ENCODE data around the gene RBP2. TPM values are rescaled to one million over a fixed set of nuclear protein-coding genes. Genes with fewer than 3 reads are reported as not detected.

RBP2 gene
- total and polyA plus RNA-seq, 2 of the 8 experiments (the other 6 are each of a cell fraction or from before 2014, with no cell fraction given): not detected

DNA sequence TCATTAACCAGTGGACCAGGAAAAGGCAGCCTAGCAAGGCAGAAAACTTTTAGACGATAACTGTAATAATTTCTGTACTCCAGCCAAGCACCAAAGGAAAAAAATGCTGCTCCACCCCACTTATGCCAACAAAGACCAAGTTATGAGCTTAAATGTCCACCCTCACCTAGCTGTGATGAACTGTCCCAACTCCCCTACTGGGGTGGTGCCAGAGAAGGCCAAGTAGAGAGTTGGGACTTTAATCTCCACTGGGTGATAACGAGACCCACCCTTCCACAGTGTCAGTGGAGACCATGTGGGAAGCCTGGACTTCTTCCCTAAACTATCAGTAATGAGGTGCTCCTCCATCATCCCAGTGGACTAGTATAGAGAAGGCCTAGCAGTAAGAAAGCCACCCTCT, 53.1 kb downstream of the RBP2 start:
- Histone ChIP-seq H3K27me3 (replicated peaks in 1 of 4; ENCODE audit: control insufficient read depth in 3 of 4, extremely low read depth in 1 of 4, insufficient read depth in 3 of 4, low read length in 3 of 4) (no peaks in the 10 kb centered on the region), H2BK5ac (ENCODE audit: low read depth, low read length) (no peak overlapping the region), H2AFZ (ENCODE audit: low read length) (no peak overlapping the region), H3K9ac (replicated peaks in 1 of 4; ENCODE audit: extremely low read depth in 1 of 4, low read depth in 3 of 4, low read length in 3 of 4) (no peak overlapping the region), H3K79me2 (ENCODE audit: control insufficient read depth in 1 of 2, insufficient read depth in 2 of 2, low read length in 2 of 2) (no peaks in the 10 kb centered on the region), H4K20me1 (replicated peaks in 1 of 2; ENCODE audit: control insufficient read depth in 1 of 2, insufficient read depth in 2 of 2, low read length in 2 of 2) (peaks cover 0 to 2% of the 10 kb centered on the region in 2 experiments), H4K5ac (ENCODE audit: insufficient read length, low read depth, low read length) (no peak overlapping the region), H3K4me3 (ENCODE audit: extremely low read depth in 1 of 4, insufficient read depth in 2 of 4, low read depth in 3 of 4, low read length in 4 of 4) (no peak overlapping the region), H2BK12ac (ENCODE audit: low read depth, low read length) (no peak overlapping the region), H3K56ac (replicated peaks; ENCODE audit: insufficient read length, low read depth, low read length) (no peak overlapping the region), H3K23me2 (ENCODE audit: low read depth, low read length) (no peaks in the 10 kb centered on the region), H3K36me3 (ENCODE audit: control insufficient read depth in 2 of 4, insufficient read depth in 4 of 4, low read length in 3 of 4) (no peaks in the 10 kb centered on the region; a peak in 1 of 8 replicates), H4K8ac (ENCODE audit: extremely low read depth, insufficient read depth, low read length) (no peak overlapping the region), H2BK15ac (ENCODE audit: low read length) (no peak overlapping the region), H3K4me1 (replicated peaks in 1 of 4; ENCODE audit: control insufficient read depth in 3 of 4, insufficient read depth in 4 of 4, low read length in 3 of 4) (no peaks in the 10 kb centered on the region), H3K18ac (ENCODE audit: extremely low read depth, low read length) (no peak overlapping the region), H3K14ac (ENCODE audit: insufficient read length) (no peak overlapping the region), H3K4ac (replicated peaks; ENCODE audit: insufficient read length, low read depth, low read length) (no peak overlapping the region), H2AK5ac (ENCODE audit: low read depth, low read length) (no peak overlapping the region), H3K23ac (ENCODE audit: insufficient read length) (no peak overlapping the region), H3K27ac (ENCODE audit: low read depth, low read length) (no peak overlapping the region), H2BK20ac (ENCODE audit: low read length) (no peak overlapping the region), H3K79me1 (ENCODE audit: low read depth, low read length) (no peaks in the 10 kb centered on the region), H3K4me2 (ENCODE audit: insufficient read depth in 1 of 2, low read depth in 2 of 2, low read length in 2 of 2) (no peak overlapping the region), H4K91ac (replicated peaks; ENCODE audit: insufficient read length, low read length) (no peak overlapping the region), H2BK120ac (replicated peaks; ENCODE audit: low read depth, low read length) (no peak overlapping the region), H3K9me3 (ENCODE audit: insufficient read depth in 2 of 2, low read depth in 1 of 2, low read length in 1 of 2) (no peaks in the 10 kb centered on the region)
- WGBS, 2 experiments (ENCODE audit: extremely low coverage in 1 of 2, insufficient coverage in 1 of 2, insufficient read length in 1 of 2, insufficient replicate concordance in 2 of 2, low coverage in 1 of 2, low lambda C conversion rate in 2 of 2, missing lambda C conversion rate in 1 of 2): 100% methylated on average over 2 of the region's 2 CpGs; no CpG with 5 or more reads in 1 of the 2 experiments
- no peak for DNase-seq (ENCODE audit: low read depth in 1 of 2, low spot score in 2 of 2)
- TF ChIP-seq TAF7 (optimal IDR thresholded peaks at IDR 0.05; ENCODE audit: borderline replicate concordance, low read depth, low read length) (no peak), POU5F1 (IDR thresholded peaks at IDR 0.05; ENCODE audit: low read depth, low read length) (no peak), TAF1 (IDR thresholded peaks at IDR 0.05; ENCODE audit: low read depth, low read length) (no peak), BACH1 (IDR thresholded peaks at IDR 0.05; ENCODE audit: low read length) (no peak), MAX (IDR thresholded peaks at IDR 0.05) (no peak), EP300 (IDR thresholded peaks at IDR 0.05; ENCODE audit: borderline replicate concordance in 1 of 2, low read depth in 2 of 2, low read length in 2 of 2) (no peak), RXRA (IDR thresholded peaks at IDR 0.05; ENCODE audit: insufficient read depth, low read depth, low read length) (no peak), BCL11A (IDR thresholded peaks at IDR 0.05; ENCODE audit: low read depth in 2 of 2, low read length in 2 of 2) (no peak), CREB1 (IDR thresholded peaks at IDR 0.05) (no peak), ZNF274 (IDR thresholded peaks at IDR 0.05; ENCODE audit: borderline replicate concordance, extremely low read depth, low read length) (no peak), SP4 (IDR thresholded peaks at IDR 0.05; ENCODE audit: low read length) (no peak), TEAD4 (IDR thresholded peaks at IDR 0.05; ENCODE audit: low read depth, low read length) (no peak), EZH2 (IDR thresholded peaks at IDR 0.05; ENCODE audit: low read depth, low read length, severe bottlenecking) (no peak), BRCA1 (IDR thresholded peaks at IDR 0.05; ENCODE audit: low read depth, low read length) (no peak), SUZ12 (IDR thresholded peaks at IDR 0.05; ENCODE audit: low read length) (no peak)
- no peak for FAIRE-seq
- ChIA-PET POLR2A (ENCODE audit: partially characterized antibody) (interaction anchor here (0.7 kb wide), 1 partner anchor 34 kb away, joined by 3 read pairs; no protein-coding TSS in a partner anchor), CTCF (ENCODE audit: partially characterized antibody) (interaction anchor here (2.7 kb wide), 1 partner anchor 139 kb away, joined by 12 read pairs; no protein-coding TSS in a partner anchor)
